SU-DHL-6 (cell line): ENCODE results near the gene DLG2.

Experiments used
- H2AFZ ChIP-seq: fragments of 200-600 bp; sonication (generic); 2 replicates; pipeline ENCODE4 v1.6.1; 2014; ENCODE audit warnings: low read depth, mild to moderate bottlenecking, moderate library complexity, mixed read lengths, antibody characterized with exemption, low read length; ENCODE audit not compliant: severe bottlenecking
- H3F3A ChIP-seq: fragments of 200-600 bp; shearing (Covaris generic); 2 replicates; pipeline ENCODE4 v1.6.0; 2016; ENCODE audit warnings: antibody characterized with exemption, mild to moderate bottlenecking; ENCODE audit not compliant: insufficient read depth
- H3K27ac ChIP-seq: fragments of 200-600 bp; sonication (generic); 2 replicates; pipeline ENCODE4 v1.5.1; 2016; ENCODE audit warnings: low read depth, mild to moderate bottlenecking, low read length, moderate library complexity, mixed read lengths
- H3K27me3 ChIP-seq: fragments of 200-600 bp; sonication (generic), shearing (Covaris generic); 2 replicates; pipeline ENCODE4 v1.6.0; 2014; ENCODE audit warnings: mild to moderate bottlenecking, low read length
- H3K36me3 ChIP-seq: fragments of 200-600 bp; sonication (generic); 2 replicates; pipeline ENCODE4 v1.6.1; 2014; ENCODE audit warnings: mild to moderate bottlenecking, low read length, mixed read lengths
- H3K4me2 ChIP-seq: fragments of 300-600, 200-600 bp; shearing (Covaris generic), sonication (generic); 2 replicates; pipeline ENCODE4 v1.6.0; 2014; ENCODE audit warnings: low read length, low read depth, mild to moderate bottlenecking; ENCODE audit not compliant: poor library complexity, severe bottlenecking
- H3K4me3 ChIP-seq: fragments of 200-600 bp; sonication (generic); 2 replicates; pipeline ENCODE4 v1.5.1; 2014; ENCODE audit warnings: antibody characterized with exemption, low read length, mild to moderate bottlenecking, mixed read lengths; ENCODE audit not compliant: insufficient read depth, poor library complexity, severe bottlenecking
- H3K79me2 ChIP-seq: fragments of 200-600 bp; sonication (generic); 2 replicates; pipeline ENCODE4 v1.6.1; 2014; ENCODE audit warnings: mild to moderate bottlenecking, low read length, moderate library complexity; ENCODE audit not compliant: insufficient read depth
- H3K9ac ChIP-seq: fragments of 200-600 bp; sonication (generic); 2 replicates; pipeline ENCODE4 v1.7.0; 2014; ENCODE audit warnings: mild to moderate bottlenecking, low read length
- H3K9me2 ChIP-seq: fragments of 200-600 bp; sonication (generic); replicated peaks from 2 replicates; pipeline ENCODE4 v1.6.1; 2014; ENCODE audit warnings: low read length; ENCODE audit not compliant: insufficient read depth
- H3K9me3 ChIP-seq: fragments of 200-600 bp; sonication (generic); 2 replicates; pipeline ENCODE4 v1.6.1; 2014; ENCODE audit warnings: low read length, mixed read lengths; ENCODE audit not compliant: insufficient read depth
- H4K20me1 ChIP-seq: fragments of 200-600 bp; sonication (generic); 2 replicates; pipeline ENCODE4 v1.6.1; 2014; ENCODE audit warnings: low read depth, mild to moderate bottlenecking, antibody characterized with exemption, low read length, moderate library complexity, mixed read lengths
- CTCF ChIP-seq: fragments of 200-600 bp; sonication (generic); IDR thresholded peaks from one replicate; pipeline ENCODE4 v1.5.1; 2017; ENCODE audit warnings: antibody characterized with exemption, mild to moderate bottlenecking, low read length, moderate library complexity; ENCODE audit not compliant: insufficient read depth, poor library complexity, severe bottlenecking
- EZH2phosphoT487 ChIP-seq: fragments of 200-600 bp; sonication (generic), shearing (Covaris generic); conservative IDR thresholded peaks from 2 replicates; pipeline ENCODE4 v1.6.1; 2018; ENCODE audit warnings: mild to moderate bottlenecking, antibody characterized with exemption, low read length, moderate library complexity, mixed read lengths

Gene DLG2

DNA sequence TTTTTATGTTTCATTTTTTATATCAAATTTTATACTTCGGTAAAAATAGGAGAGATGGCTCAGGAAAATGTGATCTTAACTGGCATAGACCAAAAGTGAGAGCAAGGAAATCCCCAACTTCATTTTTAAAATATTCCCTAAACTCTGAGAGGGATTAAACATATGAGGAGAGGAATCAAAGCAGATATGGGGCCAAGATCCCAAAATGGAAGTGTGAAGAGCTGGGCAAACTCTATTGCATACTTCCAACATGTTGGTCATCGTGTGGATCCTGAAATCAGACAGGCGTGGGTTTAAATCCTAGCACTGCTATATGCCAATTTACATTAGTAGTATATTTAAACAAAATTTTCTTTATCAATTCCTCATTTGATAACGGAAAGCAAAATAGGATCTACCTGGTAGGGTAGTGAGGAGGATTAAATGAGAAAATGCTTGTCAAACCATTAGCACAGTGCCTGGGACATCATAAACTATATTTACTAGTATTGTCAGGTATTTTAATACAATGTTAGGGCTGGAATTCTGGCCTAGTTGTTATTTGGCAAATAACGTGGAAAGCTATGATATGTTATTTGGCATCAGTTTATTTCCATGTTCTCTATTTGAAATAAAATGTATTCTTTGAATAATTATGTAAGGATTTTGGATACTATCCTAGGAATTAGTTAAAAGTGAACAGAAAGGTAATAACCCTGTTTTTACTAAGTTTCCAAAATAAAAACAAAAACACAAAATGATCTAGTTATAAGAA is 1948.1 kb downstream of the DLG2 start:
- no peak overlapping the region for H3K4me2 ChIP-seq
- TF ChIP-seq CTCF: no peak
- TF ChIP-seq EZH2phosphoT487: no peak
- no peaks in the 10 kb centered on the region for H3K79me2 ChIP-seq
- no peak overlapping the region for H3K27ac ChIP-seq
- no peaks in the 10 kb centered on the region for H4K20me1 ChIP-seq
- H3K36me3 ChIP-seq: no peaks in the 10 kb centered on the region
- H3F3A ChIP-seq: no peaks in the 10 kb centered on the region
- H3K27me3 ChIP-seq: no peaks in the 10 kb centered on the region
- H3K9ac ChIP-seq: no peak overlapping the region
- H3K9me3 ChIP-seq: no peaks in the 10 kb centered on the region
- H3K4me3 ChIP-seq: no peak overlapping the region
- no peaks in the 10 kb centered on the region for H3K9me2 ChIP-seq
- H2AFZ ChIP-seq: no peak overlapping the region

DNA sequence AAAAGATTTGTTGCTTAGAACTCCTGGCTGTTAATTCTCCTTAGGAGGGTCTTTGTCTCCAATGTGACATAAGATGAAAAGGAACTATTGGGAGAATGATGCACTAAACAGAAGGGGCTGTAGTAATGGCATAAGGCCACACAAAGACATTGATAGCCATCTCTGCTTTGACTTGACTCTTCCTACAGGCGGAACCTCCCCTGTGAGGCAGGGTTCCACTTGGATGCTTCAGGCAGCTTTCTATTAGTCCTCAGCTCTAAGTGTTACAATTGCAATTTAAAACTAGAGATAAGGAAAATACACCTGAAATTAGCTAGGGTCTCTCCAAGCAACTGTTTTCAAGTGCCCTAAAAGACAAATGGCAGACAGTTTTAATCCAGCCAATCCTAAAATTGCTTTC is 1949.4 kb downstream of the DLG2 start:
- H3K27me3 ChIP-seq: no peaks in the 10 kb centered on the region
- no peaks in the 10 kb centered on the region for H4K20me1 ChIP-seq
- no peak for TF ChIP-seq EZH2phosphoT487
- TF ChIP-seq CTCF: no peak
- H3K4me3 ChIP-seq: no peak overlapping the region
- H2AFZ ChIP-seq: no peak overlapping the region
- H3K9me2 ChIP-seq: no peaks in the 10 kb centered on the region
- H3K79me2 ChIP-seq: no peaks in the 10 kb centered on the region
- H3K36me3 ChIP-seq: no peaks in the 10 kb centered on the region
- H3K9ac ChIP-seq: no peak overlapping the region
- no peak overlapping the region for H3K27ac ChIP-seq
- H3F3A ChIP-seq: no peaks in the 10 kb centered on the region
- H3K9me3 ChIP-seq: no peaks in the 10 kb centered on the region
- no peak overlapping the region for H3K4me2 ChIP-seq

DNA sequence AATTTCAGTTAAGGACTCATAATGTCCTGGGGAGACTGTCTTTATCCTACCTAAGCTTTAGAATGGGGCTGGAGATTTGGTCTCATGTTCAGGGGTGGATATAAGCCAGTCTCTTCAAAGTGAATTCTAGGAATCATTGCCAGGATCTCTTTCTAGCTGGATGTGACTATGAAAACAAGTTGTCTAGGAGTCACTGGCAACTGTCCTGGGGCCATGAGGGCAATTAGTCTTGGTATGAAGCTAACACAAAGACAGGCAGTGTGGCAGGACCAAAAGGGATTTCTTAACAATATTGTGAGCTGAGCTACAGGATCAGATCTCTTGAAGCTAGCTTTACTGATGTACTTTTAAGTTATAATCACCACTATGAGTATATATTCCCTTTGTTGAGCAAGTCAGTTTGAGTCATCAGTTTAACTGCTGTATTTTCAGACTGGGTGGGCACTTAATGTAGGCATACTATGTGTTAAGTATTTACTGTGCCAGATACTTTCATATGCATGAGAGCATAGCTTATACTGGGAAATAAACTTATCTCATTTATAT is 1951.0 kb downstream of the DLG2 start:
- no peak overlapping the region for H2AFZ ChIP-seq
- H3K27ac ChIP-seq: no peak overlapping the region
- H3F3A ChIP-seq: no peaks in the 10 kb centered on the region
- no peaks in the 10 kb centered on the region for H4K20me1 ChIP-seq
- no peaks in the 10 kb centered on the region for H3K9me3 ChIP-seq
- H3K9me2 ChIP-seq: no peaks in the 10 kb centered on the region
- no peaks in the 10 kb centered on the region for H3K79me2 ChIP-seq
- TF ChIP-seq CTCF: no peak
- no peak for TF ChIP-seq EZH2phosphoT487
- H3K36me3 ChIP-seq: no peaks in the 10 kb centered on the region
- no peak overlapping the region for H3K4me2 ChIP-seq
- H3K27me3 ChIP-seq: no peaks in the 10 kb centered on the region
- no peak overlapping the region for H3K9ac ChIP-seq
- no peak overlapping the region for H3K4me3 ChIP-seq
